GM18511 (cell line): Measurements from ENCODE around the gene CFLAR.
"Not testable (repeated sequence)": the region's sequence is repeated elsewhere in the genome, so short reads cannot be mapped to it uniquely, and the experiment has no call there.

Experiments
- ATAC-seq: cut with Tn5 transposase; IDR thresholded peaks from one replicate; pipeline ENCODE4 v1.9.1; 2021; ENCODE audit warnings: mild to moderate bottlenecking, moderate library complexity; ENCODE audit not compliant: unreplicated experiment

The CFLAR gene

DNA sequence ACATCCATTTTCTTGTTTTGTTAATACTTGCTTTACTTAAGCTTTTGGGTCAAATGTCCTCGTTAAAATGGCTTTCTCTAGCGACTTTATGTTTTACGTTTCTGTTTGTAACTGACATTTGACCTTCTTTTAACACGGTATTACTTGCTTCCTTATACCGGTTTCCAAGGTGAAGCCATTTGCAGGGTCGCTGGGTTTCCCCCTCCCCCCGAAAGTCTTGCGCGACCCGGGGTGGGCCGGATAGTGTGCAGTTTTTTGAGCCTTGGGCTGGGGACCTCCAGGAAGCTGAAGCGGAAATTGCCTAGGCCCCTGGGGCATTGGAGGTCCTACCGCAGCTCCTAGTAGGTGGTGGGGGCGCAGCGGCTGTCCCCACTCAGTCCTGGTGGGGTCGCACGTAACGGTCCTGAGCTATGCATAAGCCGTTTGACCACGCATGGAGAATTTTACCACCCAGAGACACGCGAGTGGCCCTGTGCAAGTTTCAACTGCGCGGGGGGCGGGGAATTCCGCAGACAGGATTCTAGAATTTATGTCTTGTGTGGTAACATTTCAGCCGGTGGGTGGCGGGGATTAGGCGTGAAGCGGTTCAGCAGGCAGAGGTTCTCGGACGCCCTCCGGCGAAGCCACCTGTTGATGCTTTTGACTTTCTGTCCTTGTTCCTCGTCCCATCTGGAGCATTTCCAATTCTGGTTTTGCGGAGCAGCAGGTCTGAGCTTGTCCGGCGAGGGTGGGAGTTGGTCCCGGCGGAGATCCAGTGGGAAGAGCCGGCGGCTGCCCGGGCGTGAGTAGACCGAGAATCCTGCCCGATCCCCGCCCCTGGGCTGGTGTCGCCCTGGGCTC is 2.4 kb downstream of the CFLAR start:
- ATAC-seq: peak; percentile 50

DNA sequence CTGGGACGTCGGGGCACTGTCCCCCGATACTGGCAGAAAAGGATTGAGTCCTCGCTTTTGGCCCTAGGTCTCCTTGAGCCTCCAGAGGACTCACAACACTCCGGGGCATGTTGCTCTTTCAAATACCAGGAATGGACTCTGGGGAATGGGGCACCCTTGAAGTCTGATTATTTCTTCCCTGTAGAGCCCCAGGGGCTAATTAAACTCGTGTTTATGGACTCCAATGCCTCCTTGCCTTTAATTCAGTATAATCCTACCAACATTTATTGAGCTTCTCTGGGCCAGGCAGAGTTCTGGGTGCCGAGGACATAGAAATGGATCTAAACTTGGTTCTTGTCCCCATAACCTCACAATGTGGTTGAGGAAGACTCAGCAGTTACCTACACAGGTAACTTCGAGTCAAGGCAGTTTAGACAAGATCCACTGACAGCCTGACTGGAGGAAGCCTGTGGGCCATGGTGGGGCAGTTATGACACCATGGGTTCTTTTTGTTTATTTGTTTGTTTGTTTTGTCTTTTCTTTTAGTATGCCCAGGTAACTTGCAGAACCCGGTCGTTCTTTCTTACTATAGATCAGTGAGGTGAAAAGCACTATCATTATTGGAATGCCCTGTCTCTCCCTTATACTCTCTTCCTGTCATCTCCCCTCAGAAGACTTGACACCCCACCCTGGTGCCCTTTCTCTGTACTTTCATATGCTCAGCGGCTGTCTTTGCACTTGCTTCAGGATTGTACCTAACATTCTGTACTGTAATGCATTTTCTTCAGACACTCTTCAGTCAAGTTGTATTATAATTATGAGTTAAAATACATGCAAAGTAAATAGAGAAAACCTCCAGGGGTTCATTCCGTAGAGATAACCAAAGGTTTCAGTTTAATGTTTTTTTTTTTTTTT is 3.2 kb downstream of the CFLAR start:
- peak; percentile 2 for ATAC-seq

DNA sequence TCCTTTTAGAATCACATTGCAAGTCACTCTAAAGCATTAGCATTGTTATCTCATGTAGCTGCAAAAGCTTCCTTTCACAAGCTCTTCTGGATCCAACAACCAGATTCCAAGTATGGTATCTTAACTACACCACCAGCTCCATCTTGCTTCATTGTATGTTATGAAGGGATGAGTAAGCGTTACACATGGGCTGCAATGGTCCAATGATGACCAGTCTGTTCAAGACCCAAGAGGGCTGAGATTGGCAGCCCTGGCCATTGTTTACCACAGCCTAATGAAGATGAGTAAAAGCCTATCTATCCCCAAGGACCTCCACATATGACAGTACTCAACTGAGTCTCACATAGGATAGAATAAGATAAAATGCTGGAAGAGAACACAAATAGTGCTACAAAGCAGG is 6.3 kb downstream of the CFLAR start:
- no peak for ATAC-seq

- ATAC-seq: peak; percentile 31
These were observed 10.6 kb downstream of the CFLAR start for GRCh38 chr2:201126308-201127151.

GRCh38 chr2:201127152-201127511 is 11.2 kb downstream of the CFLAR start:
- no peak for ATAC-seq

DNA sequence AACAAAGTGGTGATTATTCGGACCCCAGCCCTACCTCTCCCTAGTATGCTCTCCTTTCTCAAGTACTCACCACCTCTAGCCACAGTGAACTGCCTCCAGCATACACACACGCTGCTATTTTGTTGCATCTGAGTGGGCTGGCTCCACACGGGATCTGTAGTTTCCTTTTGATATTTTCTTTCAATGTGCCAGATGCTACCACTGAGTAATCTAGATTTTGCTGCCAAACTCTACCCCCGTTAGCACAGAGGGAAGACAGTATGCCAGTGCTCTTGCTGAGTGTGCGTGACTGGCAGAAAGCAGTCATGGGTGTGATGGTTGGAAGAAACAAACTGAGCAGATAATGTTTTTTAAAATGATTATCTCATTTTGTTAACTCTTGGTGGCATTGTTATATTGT is 11.6 kb downstream of the CFLAR start:
- no peak for ATAC-seq

GRCh38 chr2:201128033-201128432 is 12.1 kb downstream of the CFLAR start:
- ATAC-seq: no peak

- ATAC-seq: no peak
These were observed 13.1 kb downstream of the CFLAR start for GRCh38 chr2:201128933-201129505.

DNA sequence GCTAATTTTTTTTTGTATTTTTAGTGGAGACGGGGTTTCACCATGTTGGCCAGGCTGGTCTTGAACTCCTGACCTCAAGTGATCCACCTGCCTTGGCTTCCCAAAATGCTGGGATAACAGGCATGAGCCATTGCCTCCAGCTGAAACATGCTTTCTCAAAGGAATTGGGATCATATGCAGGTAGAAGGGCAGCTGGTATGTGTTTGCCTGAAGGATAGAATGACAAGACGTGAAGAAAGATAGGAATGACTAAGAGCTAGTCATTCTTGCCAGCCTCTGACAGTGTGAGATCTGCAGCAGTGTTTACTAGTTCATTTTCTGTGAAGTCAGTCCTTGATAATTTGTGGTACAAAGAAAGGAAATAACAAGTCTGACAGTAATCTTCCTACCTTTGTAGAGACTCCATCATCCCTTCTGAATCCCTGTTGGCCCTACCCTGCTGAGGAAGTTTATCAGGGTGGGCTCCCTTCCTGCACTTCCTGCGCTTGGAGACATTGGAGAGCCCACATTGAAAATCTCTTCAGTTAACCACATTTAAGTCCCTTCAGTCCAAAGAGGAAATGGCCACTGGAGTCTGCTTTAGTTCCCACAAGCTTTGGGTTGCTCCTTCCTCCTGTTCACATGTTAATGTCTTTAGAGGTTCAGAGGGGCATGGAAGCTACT is 14.7 kb downstream of the CFLAR start:
- ATAC-seq: peak; percentile 33

DNA sequence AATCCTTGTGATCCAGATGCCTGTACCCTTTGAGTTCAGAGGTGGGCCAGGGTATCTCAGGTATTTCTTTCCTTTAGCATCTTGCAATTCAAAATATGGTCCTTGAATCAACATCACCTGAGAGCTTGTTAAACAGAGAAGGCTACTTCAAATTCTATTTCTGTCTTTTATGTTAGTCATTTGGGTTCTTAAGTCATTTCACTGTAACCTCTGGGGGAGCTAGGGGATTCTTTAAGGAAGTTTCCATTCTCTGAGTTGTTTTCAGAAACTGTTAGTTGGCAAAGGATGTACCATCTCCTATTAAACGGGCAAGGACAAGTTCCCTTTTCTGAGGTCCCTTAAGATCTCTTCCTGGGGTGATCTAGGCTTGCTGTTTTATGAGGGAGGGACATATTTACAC is 16.6 kb downstream of the CFLAR start:
- peak; percentile 46 for ATAC-seq

DNA sequence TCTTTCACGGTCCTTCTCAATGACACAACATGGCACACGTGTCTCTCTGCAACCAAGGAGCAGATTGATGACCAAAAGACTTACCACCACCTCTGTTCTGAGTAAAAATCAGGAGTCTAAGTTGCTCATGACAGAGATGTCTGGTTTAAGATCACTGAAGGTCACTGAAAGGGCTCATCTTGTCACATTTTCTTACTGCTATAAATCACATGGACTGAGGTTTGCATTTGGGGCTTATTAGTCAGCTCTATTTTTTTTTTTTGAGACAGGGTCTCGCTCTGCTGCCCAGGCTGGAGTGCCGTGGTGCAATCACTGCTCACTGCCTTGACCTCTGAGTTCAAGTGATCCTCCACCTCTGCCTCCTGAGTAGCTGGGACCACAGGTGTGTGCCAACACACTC is 19.4 kb downstream of the CFLAR start:
- ATAC-seq: peak; percentile 39

DNA sequence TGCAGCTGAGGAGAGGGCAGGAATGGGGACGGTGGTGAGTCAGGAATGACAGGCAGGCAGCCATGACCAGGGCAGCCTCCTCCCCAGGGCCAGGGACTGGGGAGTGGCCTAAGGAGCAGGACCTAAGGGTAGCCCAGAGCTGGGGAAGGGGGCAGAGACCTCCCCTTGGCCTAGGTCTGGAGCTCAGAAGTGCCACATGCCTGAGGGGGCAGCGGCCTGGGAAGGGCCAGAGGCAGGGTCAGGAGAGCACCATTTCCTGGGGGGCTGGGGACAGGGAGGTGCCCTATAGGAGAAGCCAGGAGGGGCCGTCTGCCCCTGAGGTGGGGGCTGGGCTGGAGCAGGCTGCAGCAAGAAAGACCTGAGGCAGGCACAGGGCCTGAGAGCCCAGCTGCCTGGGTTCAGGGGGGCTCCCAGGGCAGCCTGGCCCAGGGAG is 20.9 kb downstream of the CFLAR start:
- no peak for ATAC-seq

- ATAC-seq: no peak
These were observed 21.8 kb downstream of the CFLAR start for GRCh38 chr2:201137505-201138400.

GRCh38 chr2:201138401-201138970 is 22.5 kb downstream of the CFLAR start:
- ATAC-seq: no peak

GRCh38 chr2:201138986-201139781 is 23.2 kb downstream of the CFLAR start:
- ATAC-seq: not testable (repeated sequence)

GRCh38 chr2:201139836-201140604 is 24.1 kb downstream of the CFLAR start:
- no peak for ATAC-seq
